NCI-H2171 (cell line): ENCODE data around the gene CYREN.
"Not testable (repeated sequence)": the region's sequence is repeated elsewhere in the genome, so short reads cannot be mapped to it uniquely, and the experiment has no call there.

Experiments used
- DNase-seq: peaks from one replicate; lab custom pipeline; 2025; lab: John Stamatoyannopoulos, UW

Gene CYREN

DNA sequence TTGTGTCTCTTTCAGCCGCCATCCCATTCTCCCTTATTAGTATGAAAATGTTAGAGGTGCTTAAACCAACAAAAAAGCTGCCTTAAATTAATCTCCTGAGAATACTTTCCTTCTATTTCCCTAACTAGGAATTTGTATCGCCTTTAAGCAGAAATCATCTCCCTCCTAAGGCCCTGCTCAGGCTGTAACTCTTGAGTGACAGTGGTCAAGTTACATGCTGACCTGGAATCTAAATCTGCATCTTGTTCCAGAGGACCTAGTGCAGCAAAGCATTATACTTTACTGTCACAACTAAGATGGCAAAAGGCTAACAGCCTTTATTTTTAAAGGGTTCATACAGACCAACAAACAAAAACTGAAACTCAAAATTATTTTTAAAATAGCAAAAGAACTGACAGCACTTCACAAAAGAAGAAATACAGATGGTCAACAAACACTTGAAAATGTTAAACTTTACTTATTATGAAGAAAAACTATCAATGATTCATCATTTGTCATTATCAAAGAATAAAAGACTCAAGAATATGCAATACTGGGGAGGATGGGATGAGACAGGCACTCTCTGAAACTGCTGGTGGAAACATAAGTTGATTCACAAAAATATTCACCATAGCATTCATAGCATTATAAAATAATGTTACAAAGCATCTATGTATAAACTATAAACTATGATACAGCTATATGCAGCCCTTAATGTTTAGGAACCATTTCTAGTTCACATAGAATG is 11.0 kb downstream of the CYREN start:
- no peak for DNase-seq

GRCh38 chr7:135158874-135159273 is 11.6 kb downstream of the CYREN start:
- DNase-seq, result no peak

DNA sequence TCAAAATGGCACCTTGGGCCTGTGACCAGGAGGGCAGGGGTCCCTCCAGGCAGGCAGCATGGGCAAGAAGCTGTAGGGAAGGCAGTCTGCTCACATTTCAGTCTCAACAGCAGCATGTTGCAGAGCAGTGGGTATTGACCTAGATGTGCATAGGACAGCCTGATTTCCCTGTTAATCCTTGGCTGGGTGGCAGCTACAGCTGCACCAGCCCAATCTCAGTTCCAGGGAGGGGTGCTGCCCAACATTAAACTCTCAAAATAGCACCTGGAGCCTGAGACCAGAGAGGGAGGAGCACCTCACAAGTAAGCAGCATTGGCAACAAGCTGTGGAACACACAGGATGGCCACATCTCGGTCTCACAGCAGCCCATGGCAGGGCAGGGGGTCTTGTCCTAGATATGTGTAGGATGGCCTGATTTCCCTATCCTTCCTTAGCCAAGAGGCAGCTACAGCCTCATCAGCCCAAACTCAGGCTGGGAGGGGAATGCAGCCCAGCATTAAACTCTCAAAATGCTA is 12.3 kb downstream of the CYREN start:
- no peak for DNase-seq

- no peak for DNase-seq
Observed at GRCh38 chr7:135156290-135156689, 14.2 kb downstream of the CYREN start.

GRCh38 chr7:135154734-135155133 is 15.8 kb downstream of the CYREN start:
- DNase-seq, result no peak

DNA sequence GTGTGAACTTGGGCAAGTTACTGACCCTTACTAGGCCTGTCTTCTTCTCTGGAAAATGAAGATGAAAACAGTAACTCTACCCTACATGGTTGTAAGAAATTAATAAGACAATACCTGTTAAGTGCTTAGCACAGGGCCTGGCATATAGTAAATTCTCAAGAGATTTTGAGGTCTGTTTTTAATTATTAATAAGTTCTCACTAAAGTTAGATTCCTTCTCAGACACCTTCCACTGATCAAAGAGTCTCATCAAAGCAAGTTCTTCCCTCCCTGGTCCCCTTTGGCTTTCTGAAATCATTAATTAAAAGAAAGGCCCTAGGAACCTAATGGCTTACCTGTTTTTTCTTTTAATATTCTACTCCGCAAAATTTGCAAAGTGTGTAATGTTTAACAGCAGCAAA is 18.1 kb downstream of the CYREN start:
- no peak for DNase-seq

DNA sequence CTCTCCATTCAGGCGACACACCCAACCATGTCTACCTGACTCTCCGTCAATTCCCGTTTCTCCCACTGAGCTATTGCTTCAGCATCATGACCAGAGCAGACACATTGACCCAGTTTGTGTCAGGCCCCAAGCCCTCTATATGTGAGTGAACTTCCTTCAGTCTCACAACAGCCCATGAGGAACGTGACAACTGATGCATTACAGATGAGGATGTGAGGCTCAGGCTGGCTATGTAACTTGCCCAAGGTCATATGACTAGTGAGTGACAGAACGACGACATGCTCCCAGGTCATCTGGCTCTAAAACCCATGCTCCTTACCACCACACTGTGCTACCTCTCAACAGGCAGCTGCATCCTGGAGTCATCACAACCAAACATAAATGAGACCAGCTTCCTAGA is 19.0 kb downstream of the CYREN start:
- DNase-seq, result no peak

GRCh38 chr7:135151132-135151531 is 19.4 kb downstream of the CYREN start:
- DNase-seq, result no peak

- DNase-seq, result no peak
Observed at GRCh38 chr7:135150072-135150782, 20.3 kb downstream of the CYREN start.

- no peak for DNase-seq
Observed at GRCh38 chr7:135147899-135148721, 22.4 kb downstream of the CYREN start, which contains the start of gene TMEM140. TSS of gene TMEM140 (plus strand) at chr7:135148072. CDS start at chr7:135164442, 16,370 bp downstream.

DNA sequence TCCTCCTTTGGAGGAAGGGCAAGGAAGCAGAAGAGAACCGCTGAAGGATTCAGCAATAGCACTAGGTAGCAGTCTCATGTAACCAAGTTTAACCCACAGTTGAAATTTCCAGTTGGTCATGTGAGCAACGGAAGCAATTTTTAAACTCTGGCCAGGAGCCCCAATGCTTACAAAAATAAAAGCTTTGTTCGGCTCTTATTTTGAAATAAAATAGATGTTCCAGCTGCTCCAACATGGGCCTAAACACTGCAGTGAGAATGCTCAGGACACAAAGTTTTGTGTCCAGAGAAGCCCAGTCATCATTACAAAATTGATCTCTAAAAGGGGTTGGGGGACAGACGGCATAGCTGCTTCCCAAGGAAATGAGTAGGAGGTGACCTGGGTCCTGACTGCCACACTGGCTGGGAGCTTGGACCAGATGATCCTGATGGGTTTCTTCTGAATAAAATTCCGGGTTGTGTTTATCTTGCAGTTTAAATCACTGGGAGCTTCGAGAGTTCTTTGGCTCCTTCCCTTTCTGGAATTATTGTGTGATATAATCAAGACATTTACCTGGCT is 23.1 kb downstream of the CYREN start:
- no peak for DNase-seq

GRCh38 chr7:135143885-135144668 is 26.4 kb downstream of the CYREN start:
- no peak for DNase-seq

GRCh38 chr7:135129579-135129978 is 40.9 kb downstream of the CYREN start:
- DNase-seq, result no peak

DNA sequence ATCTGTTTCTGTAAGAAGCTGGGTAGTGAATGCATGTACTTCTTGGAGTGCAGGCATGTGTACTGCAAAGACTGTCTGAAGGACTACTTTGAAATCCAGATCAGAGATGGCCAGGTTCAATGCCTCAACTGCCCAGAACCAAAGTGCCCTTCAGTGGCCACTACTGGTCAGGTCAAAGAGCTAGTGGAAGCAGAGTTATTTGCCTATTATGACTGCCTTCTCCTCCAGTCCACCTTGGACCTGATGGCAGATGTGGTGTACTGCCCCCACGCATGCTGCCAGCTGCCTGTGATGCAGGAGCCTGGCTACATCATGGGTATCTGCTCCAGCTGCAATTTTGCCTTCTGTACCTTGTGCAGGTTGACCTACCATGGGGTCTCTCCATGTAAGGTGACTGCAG is 41.6 kb downstream of the CYREN start:
- no peak for DNase-seq

DNA sequence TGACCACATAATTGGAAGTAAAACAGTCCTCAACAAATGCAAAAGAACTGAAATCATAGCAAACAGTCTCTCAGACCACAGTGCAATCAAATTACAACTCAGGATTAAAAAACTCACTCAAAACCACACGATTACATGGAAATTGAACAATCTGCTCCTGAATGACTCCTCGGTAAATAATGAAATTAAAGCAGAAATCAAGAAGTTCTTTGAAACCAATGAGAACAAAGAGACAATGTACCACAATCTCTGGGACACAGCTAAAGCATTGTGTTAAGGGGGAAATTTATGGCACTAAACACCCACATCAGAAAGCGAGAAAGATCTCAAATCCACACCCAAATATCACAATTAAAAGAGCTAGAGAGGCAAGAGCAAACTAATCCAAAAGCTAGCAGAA is 45.9 kb downstream of the CYREN start:
- not testable (repeated sequence) for DNase-seq

- DNase-seq, result no peak
Observed at GRCh38 chr7:135121868-135122267, 48.6 kb downstream of the CYREN start.

DNA sequence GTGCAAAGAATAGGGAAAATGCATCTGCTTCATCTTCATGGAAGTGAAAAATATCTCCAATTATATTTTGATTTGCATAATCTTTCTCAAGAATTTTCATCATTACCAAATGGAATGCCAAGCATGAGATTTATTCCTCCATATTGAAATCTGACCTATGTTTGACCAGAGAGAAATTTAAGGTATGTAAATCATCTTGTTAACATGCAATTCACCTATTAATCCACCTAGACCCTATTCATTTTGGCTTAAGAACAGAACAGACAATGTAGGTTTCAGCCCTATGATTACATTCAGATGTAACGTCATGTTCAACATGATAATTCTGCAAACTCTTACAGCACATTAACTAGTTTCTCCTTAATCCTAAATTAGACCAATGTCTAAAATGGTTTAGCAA is 53.4 kb downstream of the CYREN start:
- DNase-seq, result no peak
